Neural cell (in vitro differentiated cells): ENCODE results near the gene SMC3. TPM values are rescaled to one million over a fixed set of nuclear protein-coding genes. Genes with fewer than 3 reads are reported as not detected.

ENCODE experiments used
- polyA plus RNA-seq: library from polyadenylated mRNA; depleted of rRNA; stranded (reverse); fragments of >200 nt; gene quantifications from 2 replicates; pipeline ENCODE4 v1.2.3, GENCODE V29; 2014
- small RNA-seq, 3 experiments: library from RNA; depleted of rRNA; stranded (forward); fragments of <200 nt; gene quantifications; one replicate each; pipeline ENCODE3, GENCODE V24; 2012

Gene SMC3
- polyA plus RNA-seq, 1 donor from 2014 or later = 67.7 TPM

Small RNA genes within 50 kb of the gene (small RNA-seq; reads per million reads assigned to genes)
- gene RF00019 = 0 to 1.2 (median 0) reads per million in 3 experiments

Other genes starting within 250 kb of the SMC3 start
- gene DUSP5, start 69.8 kb upstream of the SMC3 start, polyA plus RNA-seq = 1.2 and 2.2 TPM in 2 replicates
- 0.07 and 0.58 TPM in 2 replicates for gene RBM20, start 76.6 kb downstream of the SMC3 start, polyA plus RNA-seq